Stimulated activated CD8-positive, alpha-beta memory T cell treated with anti-CD3 and anti-CD28 coated beads, Interleukin-15, amount 100 ng/mL, for 4 hours (primary cell): ENCODE results near the gene METTL25B.

ENCODE experiments used
- DNase-seq, 2 donors: peaks; one replicate each; pipeline ENCODE4 v3.0.0-alpha.2; 2020; ENCODE audit warnings: low read depth in 2 of 2

Gene METTL25B

GRCh38 chr1:156727926-156728598 is at the start of gene METTL25B:
Gene METTL25B (plus strand): TSS chr1:156728469. CDS start chr1:156729105, 636 bp downstream.
- peak in 1 of 2 donors; percentile 44 for DNase-seq

- DNase-seq: no peak
Measured at GRCh38 chr1:156680056-156680455, 48.2 kb upstream of the METTL25B start.

GRCh38 chr1:156681196-156681960 is 46.9 kb upstream of the METTL25B start:
- no peak for DNase-seq

- no peak for DNase-seq
Measured at GRCh38 chr1:156682166-156682890, 45.9 kb upstream of the METTL25B start.

DNA sequence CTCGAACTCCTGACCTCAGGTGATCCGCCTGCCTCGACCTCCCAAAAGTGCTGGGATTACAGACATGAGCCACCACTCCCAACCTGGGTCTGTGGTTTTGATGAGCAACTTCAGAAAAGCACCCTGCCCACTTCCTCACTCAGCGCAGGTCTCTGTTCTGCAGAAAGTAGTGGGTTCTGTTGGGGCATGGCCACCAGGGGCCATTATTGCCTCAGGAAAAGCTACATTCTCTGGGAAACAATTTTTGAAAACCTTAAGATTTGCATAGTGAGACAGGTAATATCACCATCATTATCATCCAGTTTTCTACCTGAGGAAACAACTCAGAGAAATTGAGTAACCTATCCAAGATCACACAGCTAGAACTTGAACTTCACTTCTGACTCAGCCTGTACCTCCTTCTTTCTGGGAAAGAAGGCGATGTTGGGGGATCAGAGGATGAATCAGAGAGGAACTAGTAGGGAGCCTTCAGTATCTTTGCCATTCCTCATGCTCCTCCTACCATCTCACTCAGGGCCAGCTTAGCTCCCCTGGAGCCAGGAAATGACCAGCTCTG is 44.0 kb upstream of the METTL25B start:
- DNase-seq: no peak

DNA sequence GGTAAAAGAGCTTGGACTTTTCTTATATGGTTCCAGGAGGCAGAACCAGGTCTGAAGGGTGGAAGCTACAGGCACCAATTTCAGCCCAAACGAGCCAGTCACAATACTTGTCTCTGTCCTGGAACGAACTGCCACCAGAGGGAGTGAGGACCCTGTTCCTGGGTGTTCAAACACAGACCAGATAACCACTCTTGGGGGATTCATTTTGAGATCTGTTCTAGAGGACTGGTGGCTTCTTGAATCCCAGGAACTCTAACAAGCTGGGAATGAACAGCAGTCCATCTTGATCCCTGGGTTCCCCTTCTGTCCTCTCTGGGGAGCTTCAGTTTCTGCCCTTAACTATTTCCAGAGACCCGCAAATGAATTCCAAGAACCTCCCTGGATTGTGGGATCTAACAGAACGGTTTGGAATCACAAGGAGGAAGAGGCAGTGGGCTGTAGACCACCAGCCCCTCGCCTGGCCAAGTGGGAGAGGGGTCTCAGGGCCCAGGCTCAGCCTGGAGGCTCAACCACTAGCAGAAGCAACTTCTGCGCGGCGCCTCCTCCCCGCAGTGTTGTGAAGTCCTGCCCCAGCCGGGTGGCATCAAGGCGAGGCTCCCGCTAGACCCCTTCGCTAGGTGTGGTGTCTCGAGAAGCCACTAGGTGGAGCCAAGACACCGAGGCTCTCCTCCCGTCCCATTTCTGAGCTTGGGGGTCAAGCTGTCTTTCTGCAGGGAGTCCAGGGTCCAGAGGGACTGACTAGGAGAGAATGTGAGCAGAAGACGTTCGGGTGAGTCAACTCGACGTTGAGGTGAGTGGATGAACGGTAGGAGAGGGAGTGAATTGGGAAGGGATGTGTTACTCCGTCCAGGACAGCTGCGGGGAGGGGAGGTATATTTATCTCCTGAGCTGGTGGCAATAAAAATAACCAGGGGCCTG is 39.0 kb upstream of the METTL25B start:
- peak; percentile 49 to 51 for DNase-seq

- DNase-seq: no peak
Measured at GRCh38 chr1:156689953-156690674, 38.2 kb upstream of the METTL25B start.

- DNase-seq: no peak
Measured at GRCh38 chr1:156690675-156691036, 37.6 kb upstream of the METTL25B start.

GRCh38 chr1:156691191-156691590 is 37.1 kb upstream of the METTL25B start:
- no peak for DNase-seq

GRCh38 chr1:156691665-156692440 is 36.4 kb upstream of the METTL25B start:
- no peak for DNase-seq

- no peak for DNase-seq
Measured at GRCh38 chr1:156692441-156692924, 35.8 kb upstream of the METTL25B start.

GRCh38 chr1:156692925-156693847 is 35.1 kb upstream of the METTL25B start:
- no peak for DNase-seq

DNA sequence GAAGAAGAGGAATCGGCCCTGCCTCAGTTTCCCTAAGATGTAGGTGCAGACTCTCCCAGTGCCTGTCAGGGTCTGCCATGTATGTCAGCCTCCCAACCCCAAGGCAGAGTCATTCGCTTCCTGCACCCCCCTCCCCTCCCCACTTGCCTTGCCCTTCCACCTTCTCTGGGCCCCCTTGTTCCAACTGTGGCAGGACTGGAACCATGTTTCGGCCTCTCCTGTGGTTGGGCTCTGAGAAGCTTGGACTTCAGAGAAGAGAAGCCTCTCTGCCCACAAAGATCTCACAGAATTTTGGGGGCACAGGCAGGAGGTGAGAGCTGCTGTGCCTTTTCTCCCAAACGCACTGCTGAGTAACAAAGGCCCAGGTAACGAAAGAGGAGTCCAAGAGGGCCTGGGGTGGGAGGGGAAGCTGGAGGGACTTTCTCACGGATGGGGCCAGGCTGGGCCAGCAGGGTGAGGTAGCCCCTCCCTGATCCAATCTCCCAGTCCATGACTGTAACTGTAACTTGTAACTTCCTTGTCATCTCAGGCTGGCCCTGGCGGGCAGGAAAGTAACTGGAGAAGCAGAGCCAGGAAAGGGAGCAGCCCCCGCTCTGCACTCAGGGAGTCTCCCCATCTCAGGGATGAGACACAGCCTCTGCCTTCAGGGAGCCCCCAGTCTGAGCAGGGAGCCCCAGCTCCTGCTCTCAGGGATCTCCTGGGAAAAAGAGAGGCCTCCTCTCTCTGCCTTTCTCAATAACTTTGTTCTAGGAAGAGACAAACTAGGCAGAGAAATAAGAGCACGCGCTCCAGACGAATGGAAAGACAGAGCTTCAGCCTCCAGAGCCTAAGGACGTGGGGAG is 34.2 kb upstream of the METTL25B start:
- no peak for DNase-seq

- DNase-seq: no peak
Measured at GRCh38 chr1:156694690-156694962, 33.6 kb upstream of the METTL25B start.

DNA sequence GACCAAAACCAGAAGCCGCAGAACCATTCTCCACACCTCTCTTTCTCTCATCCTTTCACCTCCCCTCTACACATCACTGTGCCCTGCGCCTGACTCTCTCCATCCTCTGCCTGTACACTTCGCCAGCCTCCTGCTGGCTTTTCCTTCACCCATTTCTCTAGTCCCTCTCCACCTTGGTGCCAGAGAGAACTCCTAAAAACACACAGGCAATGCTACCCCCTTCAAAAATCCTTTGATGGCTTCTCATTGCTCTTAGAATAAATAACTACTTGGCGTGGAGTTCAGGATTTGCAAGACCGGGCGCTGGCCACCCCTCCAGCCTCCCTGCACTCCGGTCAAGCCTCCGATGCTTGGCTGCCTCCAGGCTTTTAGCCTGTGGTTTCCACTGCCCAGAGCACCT is 31.5 kb upstream of the METTL25B start:
- DNase-seq: no peak

GRCh38 chr1:156697481-156697880 is 30.8 kb upstream of the METTL25B start:
- no peak for DNase-seq

DNA sequence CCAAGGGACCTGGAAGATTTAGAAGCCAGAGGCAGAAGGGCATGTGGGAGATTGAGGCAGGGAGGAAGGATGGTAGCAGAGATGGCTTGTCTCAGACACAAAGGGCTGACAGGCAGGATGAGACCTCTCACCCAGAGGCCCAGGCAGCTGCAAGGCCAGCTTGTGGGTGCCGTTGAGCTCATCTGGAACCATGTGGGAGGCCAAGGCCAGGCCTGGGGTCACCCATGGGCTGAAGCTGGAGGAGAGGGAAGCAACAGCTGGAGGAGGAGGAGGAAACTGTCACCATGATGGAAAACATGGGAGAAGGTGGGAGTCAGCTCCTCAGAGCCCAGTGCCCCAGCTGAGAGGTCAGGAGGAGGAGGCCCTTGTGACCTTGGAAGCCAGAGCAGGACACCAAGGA is 29.3 kb upstream of the METTL25B start:
- DNase-seq: no peak
